GM18909 (cell line): ENCODE results near the gene GTSF1L.

Experiments
- ATAC-seq: cut with Tn5 transposase; IDR thresholded peaks from one replicate; pipeline ENCODE4 v1.9.1; 2021; ENCODE audit warnings: mild to moderate bottlenecking; ENCODE audit not compliant: unreplicated experiment, poor library complexity

Gene GTSF1L

DNA sequence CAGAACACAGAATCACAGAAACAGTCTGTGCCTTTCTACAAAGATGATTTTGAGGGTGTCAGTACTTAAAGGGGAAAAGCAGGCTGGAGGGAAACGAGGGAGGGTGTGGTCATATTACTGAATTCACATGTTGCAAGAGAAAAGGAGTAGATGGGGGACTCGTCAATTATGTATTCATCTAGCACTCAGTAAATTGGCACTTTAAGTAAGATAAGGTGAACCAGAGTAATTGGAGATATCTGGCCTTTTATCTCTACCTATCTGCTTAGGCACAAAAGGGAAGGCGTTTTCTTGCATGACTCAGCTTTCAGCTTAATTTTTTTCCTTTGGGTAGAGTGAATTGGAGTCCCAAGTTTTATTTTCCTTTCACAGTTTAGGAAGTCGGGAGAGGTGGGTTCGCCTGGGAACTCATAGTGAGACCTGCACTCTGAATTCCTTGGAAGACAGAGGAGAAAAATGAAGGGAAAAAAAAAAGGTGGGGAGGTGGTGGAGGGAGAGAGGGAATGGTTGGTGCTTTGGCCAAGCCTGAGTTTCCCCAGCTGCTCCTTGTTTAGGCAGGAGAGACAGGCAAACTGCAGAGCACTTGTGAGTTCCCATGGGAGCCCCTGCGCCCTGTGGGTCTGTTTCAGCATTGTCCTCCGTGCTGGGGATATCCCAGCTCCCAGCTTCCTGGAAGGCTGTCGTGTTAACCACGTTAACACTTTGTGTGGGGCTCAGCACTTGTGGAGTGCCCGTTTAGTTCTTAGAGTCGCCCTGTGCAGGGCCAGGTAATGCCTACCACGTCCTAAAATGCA lies 19.7 kb upstream of the GTSF1L start:
- no peak for ATAC-seq

DNA sequence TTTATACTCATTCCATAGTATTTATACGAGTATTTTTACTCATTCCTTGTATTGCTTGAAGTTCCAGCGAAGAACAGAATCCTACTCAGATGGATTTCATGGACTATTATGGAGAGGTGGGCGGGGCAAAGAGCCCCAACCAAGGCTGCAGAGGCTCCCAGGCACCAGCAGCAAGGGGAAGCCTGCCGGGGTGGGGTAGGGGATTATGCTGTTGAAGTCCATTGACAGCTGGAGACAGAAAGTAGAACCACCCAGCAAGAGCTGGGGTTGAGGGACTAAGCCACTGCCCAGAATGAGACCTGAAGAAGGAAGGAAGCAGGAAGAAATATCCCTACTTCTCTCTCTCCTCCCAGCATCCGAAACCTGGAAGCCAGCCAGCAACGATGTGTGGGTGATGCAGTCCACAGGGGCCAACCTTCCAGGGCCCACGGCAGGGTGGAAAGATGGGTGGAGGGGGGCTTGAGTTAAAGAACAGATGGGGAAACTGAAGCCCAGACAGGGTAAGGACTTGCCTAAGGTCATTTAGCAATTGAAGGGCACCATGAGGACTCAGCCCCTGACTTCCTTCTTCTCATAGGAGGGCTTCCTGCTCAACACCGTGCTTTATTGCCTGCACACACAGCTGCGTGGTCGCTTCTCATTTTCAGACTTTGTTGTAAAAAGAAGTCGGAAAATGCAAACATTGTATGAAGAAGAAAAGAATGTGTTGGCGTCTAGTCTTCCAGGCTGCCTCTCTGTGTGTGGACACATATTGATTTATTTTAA lies 18.3 kb upstream of the GTSF1L start:
- no peak for ATAC-seq

DNA sequence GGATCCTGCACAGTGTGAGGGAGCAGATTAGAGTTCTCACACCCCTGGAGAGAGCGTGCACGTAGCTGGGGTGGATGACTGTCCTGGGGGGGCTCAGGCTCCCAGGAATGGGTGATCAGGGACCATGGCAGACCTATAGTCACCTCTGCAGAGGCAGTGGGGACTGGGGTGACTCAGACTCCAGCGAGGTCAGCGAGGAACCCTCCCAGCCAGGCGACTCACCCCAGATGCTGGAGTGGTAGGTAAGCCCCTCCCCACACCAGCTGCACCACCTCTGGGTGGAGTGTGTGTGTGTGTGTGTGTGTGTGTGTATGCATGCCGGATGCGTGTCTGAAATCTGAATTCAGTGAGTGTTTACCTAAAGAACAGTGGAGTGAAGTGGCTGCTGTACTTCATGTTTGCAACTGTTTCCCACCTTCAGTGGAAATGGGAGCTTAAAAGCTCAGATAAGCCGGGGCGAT lies 17.4 kb upstream of the GTSF1L start:
- ATAC-seq, result no peak

DNA sequence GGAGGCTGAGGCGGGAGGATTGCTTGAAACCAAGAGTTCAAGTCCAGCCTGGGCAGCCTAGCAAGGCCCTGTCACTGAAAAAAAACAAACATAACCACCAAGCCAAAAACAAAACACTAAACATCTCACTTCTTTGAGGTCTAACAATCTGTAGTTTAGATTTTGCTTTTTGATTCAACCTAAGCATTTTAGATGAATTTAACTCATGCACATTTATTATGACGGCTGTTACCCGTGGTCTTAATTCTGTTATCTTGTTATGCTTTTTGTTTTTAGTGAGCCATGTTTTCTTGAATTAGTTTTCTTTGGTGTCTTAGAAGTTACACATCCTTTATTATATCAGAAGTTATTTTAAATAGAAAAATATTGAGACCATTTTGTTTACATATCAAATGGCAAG lies 13.8 kb upstream of the GTSF1L start:
- no peak for ATAC-seq

DNA sequence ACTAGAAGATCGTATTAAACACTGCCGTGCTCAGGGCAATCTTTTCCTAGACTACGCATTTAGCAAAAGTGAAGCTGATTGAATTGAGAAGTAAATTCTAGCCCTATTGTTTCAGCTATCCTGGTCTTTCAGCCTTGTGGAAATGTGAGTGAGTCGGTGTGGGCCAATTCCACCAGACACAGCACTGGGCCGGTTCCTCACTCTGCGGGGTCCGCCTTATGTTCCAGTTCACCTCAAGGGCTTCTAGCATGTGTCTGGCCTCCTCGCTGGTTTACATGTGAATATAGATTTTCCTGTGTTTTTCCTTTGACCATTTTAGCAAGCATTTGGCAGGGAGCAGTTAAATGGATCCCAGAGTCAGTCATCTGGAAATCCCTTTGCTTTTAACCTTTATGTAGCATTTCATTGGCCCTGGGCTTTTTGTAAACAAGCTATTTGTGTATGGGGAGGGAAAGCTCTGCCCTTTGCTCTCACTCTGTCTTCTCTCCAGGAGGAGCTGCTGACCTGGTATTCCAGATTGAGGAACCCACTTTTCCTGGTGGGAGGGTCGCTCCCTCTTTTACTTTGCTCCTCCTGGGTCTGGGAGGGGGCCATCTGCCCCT lies 12.4 kb upstream of the GTSF1L start:
- no peak for ATAC-seq

DNA sequence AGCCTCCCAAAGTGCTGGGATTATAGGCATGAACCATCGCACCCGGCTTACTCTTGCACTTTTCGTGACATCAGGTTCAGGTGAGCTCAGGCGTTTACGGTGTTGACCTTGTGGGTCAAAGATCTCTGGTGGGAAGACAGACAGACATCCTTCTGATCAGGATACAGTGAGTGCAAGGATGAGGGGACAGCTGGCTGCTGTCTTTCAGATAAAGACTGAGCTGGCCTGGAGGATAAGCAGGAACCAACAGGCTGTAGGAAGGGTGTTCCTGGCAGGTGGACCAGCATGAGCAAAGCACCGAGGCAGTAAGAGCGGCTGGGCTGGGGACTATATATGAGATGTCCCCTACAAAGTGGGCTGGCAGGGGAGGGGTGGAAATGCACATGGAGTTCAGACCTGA lies 11.1 kb upstream of the GTSF1L start:
- no peak for ATAC-seq

DNA sequence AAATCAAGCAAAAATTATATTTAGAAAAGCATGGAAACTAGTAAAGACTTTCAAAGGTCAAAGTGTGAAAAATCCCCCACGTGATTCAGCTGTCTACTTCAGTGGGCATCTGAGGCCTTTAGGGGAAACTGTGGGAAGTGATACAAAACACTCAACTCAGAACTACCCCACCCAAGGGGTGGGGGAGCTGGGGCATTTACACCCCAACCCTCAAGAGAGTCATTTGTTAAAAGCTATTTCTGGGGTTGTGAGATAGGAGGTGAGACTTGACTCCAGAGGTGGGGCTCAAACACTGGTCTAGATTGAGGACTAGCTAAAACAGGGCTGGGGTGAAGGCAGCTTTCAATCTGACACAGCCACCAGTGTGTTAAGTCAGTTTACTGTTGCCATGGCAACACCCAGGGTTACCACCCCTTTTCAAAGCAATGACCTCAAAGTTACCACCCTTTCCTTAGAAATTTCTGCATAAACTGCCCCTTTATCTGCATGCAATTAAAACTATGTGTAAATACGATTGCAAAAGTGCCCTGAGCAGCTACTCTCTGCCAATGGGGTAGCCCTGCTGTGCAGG lies 9.9 kb upstream of the GTSF1L start:
- no peak for ATAC-seq

DNA sequence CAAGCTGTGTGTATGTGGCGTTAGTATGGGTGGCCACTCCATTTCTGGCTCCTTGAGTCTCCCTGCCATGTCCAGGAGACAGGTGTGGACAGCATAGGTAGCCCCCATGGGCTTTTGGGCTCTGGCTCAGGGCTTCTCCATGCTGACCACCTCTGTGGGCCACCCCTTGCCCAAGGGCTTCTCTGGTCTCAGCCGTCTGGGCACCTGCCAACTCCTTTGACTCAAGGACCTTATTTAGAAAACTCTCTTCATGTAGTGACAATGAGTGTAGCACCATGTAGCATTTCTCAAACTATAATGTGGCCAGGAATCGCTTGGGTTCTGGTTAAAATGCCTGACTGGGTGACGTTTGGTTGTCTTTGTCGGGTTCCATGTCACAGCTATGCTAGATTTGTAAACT lies 5.1 kb upstream of the GTSF1L start:
- no peak for ATAC-seq

DNA sequence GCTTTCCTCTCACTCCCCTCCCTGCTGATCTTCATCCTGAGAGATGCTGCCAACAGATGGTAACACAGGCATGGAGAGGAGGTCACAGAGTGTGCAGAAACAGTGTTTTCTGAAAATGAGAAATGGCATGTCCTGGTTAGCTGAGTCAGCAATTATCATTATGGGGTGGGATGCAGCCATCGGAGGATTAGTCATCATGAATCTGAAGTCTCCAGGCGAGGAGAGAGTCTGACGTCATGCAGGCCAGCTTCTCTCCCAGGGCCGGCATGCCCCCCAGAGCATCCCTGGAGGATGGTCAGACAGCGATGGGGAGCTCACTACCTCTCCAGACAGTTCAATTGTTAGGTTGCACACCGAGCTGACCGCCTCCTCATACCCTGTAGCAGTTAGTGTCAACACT lies 4.7 kb upstream of the GTSF1L start:
- no peak for ATAC-seq

DNA sequence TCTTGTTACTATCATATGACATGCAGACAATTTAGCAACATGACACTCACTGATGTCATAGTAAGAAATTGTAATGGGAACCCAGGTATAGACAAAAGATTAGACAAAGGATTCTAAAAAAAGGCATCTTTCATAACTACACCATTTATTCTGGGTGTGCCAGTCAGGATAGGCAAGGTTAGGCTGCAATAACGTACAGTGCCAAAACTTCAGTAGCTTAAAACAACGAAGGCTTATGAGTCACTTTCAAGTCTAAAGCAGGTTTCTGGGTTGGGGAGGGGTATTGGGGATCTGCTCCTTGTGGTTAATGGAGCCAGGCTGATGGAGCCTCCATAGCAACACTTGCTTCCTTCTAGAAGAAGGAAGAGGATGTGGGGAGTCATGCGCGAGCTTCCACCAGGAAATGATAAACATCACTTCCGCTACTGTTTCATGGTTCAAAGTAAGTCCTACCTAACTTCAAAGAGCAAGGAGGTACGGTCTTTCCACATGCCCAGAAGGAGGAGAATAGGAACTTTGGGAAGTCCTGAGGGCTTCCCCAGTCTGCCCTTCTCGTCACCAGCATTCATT lies 2.0 kb upstream of the GTSF1L start:
- ATAC-seq, result no peak

DNA sequence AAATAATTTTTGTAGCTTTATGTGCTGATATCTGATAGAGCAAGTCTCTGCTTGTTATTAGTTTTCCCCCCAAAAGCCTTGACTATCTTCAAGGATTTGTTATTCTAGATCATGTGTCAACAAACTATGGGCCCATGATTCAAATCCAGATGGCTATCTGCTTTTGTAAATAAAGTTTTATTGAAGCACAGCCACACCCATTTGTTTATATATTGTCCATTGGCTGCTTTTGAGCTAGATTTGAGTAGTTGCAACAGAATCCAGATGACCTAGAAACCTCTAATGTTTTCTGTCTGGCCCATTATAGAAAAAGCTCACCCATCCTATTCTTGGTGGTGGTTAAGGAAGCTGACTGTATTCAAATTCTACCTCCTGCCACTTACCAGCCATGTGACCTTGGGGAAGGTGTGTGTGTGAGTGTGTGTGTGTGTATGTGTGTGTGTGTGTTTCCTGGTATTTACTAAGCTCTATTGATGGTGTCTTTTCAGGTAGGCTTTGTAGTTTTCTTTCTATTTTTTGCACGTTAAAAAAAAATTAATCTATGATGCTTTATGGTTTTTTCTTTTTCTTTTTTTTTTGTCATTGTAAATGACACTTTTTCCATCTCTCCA lies 1.3 kb upstream of the GTSF1L start:
- ATAC-seq, result no peak

DNA sequence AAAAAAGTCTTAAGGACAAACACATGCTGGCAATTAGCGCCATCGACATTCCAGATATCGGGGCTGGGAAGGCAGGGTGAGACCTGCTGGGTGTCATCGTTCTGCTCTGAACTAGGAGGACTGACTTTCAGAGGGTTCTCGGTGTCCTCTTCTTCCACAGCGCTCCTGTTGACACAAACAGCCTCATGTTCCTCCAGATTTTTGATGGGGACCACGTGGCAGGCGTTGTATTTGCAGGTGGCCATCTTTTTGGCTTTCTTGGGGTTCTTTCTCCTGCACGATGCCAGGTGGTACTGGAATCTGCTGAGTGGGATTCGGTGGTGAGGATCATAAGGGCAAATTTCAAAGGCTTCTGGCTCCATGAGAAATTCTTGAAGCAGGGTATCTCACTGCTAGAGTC lies 469 bp downstream of the GTSF1L start:
- ATAC-seq, result no peak

DNA sequence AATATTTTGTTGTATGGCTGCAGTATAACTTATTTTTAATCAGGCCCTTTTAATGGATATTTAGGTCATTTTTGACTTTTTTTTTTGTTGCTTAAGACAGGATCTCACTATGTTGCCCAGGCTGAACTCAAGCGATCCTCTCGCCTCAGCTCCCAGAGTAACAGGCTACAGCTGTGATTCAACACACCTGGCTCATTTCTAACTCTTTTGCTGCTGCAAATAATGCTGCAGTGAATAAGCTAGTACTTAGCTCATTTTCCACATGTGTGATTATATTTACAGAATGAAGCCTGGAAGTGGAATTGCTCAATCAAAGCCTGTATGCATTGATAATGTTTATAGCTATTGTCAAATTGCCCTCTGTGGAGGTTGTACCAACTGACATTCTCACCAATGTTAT lies 1.1 kb downstream of the GTSF1L start:
- no peak for ATAC-seq

DNA sequence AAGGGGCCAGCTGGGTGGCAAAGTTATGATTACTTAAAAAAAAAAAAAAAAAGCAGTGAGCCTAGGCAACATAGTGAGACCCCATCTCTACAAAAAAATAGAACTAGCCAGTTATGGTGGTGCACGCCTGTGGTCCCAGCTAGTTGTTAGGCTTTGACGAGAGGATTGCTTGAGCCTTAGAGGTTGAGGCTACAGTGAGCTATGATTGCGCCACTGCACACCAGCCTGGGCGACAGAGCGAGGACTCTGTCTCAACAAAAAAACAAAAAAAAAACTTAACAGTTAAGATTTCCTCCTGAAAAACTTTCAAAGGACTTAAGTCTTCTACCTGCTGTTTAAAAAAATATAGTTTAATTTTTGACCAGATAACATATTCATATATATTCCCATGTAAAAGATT lies 2.4 kb downstream of the GTSF1L start:
- ATAC-seq, result no peak

DNA sequence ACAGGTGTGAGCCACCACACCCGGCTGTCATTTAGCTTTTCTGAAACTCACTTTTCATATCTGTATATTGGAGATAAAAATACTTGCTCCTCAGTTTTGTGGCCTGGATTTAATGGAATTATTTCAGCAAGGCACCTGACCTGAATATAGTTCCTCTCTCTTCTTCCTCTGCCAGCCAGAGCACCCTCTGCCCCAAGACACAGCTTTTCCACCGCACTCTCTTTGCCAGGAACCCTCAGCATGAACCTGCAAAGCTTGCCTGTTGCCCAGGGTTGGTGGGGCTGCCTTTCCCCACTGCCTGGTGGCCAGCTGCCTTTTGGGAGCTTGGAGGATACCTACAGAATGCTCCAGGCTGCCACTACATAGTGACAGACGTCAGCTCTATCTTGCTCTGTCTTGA lies 3.1 kb downstream of the GTSF1L start:
- ATAC-seq, result no peak

DNA sequence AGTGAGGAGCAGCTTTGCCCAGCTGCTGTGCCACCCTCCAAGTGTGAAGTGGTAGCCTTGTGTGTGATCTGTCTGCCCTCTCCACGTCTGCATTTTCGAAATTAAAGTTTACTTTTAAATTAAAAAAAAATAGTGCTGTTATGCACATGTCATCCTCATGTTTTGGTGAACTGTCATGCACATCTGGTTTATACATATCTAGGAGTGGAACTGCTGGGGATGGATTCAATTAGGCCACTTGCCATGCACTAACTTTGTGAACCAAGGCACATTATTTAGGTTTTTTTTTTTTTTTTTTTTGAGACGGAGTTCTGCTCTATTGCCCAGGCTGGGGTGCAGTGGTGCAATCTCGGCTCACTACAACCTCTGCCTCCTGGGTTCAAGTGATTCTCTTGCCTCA lies 3.6 kb downstream of the GTSF1L start:
- no peak for ATAC-seq

DNA sequence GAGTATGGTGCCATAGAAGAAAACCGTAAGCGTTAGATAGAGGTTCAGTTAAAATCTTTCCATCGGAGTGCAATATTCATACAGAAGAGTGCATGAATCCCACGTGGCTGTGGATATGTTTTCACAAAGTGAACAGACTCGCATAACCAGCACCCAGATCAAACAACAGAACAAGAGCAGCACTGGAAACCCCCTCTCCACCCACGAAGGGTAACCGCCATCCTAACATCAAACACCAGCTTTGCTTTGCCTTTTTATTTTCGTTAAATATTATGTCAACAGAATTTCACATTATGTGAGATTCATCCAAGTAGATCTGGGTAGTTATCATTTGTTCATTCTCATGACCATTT lies 4.7 kb downstream of the GTSF1L start:
- no peak for ATAC-seq

DNA sequence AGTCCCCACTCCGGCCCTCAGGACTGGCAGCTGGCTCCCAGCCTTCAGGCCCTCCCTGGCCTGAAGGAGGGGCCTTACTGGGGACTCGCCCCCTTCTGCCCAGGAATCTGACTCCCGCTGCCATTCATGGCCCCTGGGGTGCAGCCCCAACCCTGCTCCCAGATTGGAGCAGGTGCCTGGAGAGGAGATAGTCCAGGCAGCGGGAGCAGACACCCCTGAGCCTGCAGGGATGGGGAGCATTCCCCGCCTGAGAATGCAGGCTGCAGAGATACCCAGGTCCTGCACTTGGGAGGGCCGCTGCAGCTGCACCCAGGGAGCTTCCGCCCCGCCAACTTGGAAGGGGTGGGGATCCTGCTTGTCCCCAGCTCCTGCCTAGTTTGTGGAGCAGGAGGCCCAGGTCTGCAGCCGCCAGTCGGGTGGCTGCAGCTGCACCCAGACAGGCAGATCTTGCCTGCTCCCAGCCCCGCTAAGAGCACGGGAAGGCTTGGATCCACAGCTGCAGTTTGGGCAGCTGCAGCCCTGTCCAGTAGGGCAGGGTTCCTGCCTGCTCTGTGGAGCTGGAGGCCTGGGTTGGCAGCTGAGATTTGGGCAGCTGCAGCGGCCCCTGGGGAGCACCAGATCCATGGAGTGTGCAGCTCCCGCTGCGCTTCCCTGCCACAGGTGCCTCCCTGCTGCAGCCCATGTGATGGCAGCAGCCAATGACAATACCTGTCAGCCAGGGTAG lies 5.2 kb downstream of the GTSF1L start:
- no peak for ATAC-seq

DNA sequence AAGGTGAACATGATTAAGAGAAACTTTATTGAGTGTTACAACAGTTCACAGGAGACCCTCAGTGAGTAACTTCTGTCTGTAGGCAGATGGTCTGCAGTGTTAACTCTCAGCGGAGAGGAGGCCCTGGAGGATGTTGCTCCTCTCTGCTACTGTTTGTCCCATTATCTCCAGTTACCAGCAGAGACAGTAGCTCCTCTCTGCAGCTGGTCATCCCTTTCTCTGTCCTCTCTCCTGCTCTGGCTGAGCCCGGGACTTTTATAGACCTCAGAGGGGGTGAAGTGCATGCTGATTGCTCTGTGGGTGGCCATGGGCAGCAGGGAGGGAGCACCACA lies 5.7 kb downstream of the GTSF1L start:
- ATAC-seq, result no peak

DNA sequence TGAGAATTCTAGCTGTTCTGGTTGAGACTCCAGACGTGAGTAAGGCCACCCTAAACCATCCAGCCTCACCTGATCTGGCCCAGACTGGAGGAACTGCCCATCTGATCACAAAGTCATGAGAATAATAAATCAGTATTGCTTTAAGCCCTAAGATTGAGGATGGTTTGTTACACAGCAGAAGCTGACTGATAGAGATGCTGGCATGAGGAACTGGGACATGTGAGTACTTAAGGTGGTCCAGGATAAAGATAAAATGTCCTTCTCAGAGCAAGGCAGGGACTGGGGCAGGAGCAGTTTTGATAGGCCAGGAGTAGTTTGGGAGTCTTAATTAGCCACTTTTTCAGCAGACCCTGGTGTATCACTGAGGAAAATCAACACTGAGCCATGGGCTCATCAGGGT lies 6.8 kb downstream of the GTSF1L start:
- no peak for ATAC-seq
